ENCODE data around the gene NUDT16L1. TPM values are rescaled to one million over a fixed set of nuclear protein-coding genes. Genes with fewer than 3 reads are reported as not detected.
A peak's percentile ranks its signal among the peaks of the same experiment; 100 is the strongest.

Gene NUDT16L1
- total and polyA plus RNA-seq, 2 of the 4 experiments (the other 2 are of a cell fraction), result 22.9 to 44.3 TPM

- no peak overlapping the region for H2BK120ac ChIP-seq (ENCODE audit: low read depth, low read length)
- no peak overlapping the region for H2AK9ac ChIP-seq (replicated peaks; ENCODE audit: low read depth, low read length, poor library complexity)
- no peaks in the 10 kb centered on the region for H3K36me3 ChIP-seq (ENCODE audit: control insufficient read depth, insufficient read depth, low read length)
- H2BK20ac ChIP-seq (ENCODE audit: low read depth, low read length), result no peak overlapping the region
- no peak overlapping the region for H3K56ac ChIP-seq (ENCODE audit: extremely low read depth, insufficient read depth, low read length)
- 91% methylated on average over 3 of the region's 4 CpGs; no CpG with 5 or more reads in 1 of the 2 experiments for WGBS, 2 experiments (ENCODE audit: extremely low coverage in 2 of 2, insufficient read length in 1 of 2)
- no peak overlapping the region for H3K9ac ChIP-seq (ENCODE audit: low read depth, low read length)
- H3K9me1 ChIP-seq (ENCODE audit: insufficient read depth, low read length), result peaks cover 4% of the 10 kb centered on the region; the same call in 1 of the 2 replicates
- H3K4me2 ChIP-seq (ENCODE audit: low read depth, low read length), result no peak overlapping the region
- peaks cover 4% of the 10 kb centered on the region for H3K4me1 ChIP-seq (ENCODE audit: control insufficient read depth, insufficient read depth, low read length)
- H3K79me1 ChIP-seq (ENCODE audit: low read depth in 1 of 2, low read length in 2 of 2), result peaks cover 13 to 22% of the 10 kb centered on the region in 2 experiments
- H3K4ac ChIP-seq (ENCODE audit: low read depth, low read length), result no peak overlapping the region
- DNase-seq (no peak), ATAC-seq (ENCODE audit: low read depth) (no peak)
- H2AFZ ChIP-seq (replicated peaks; ENCODE audit: low read length, poor library complexity), result no peak overlapping the region
- ChIA-PET POLR2A (ENCODE audit: unreplicated experiment) (no interaction called here), CTCF (no interaction called here)
- H3K4me3 ChIP-seq (ENCODE audit: insufficient read depth, low read depth, low read length), result no peak overlapping the region
- in situ Hi-C loops (cut with MboI; ENCODE audit: low sequenced_read_pairs) (no loop called here), intact Hi-C loops (cut with micrococcal nuclease) (no loop called here), dilution Hi-C loops (cut with HindIII; ENCODE audit: low sequenced_read_pairs, unreplicated experiment) (no loop called here)
- H3K9me3 ChIP-seq (ENCODE audit: control insufficient read depth, insufficient read depth, low read length), result no peaks in the 10 kb centered on the region
- no peaks in the 10 kb centered on the region for H3K27me3 ChIP-seq (ENCODE audit: control insufficient read depth, insufficient read depth, low read length)
- TF ChIP-seq MAFK (IDR thresholded peaks at IDR 0.05; ENCODE audit: low read depth, low read length) (peak; percentile 52), POLR2A (IDR thresholded peaks at IDR 0.05; ENCODE audit: low read depth, low read length) (no peak)
- no peak overlapping the region for H3K27ac ChIP-seq (ENCODE audit: insufficient read depth, low read length)
- H2BK15ac ChIP-seq (ENCODE audit: low read depth, low read length), result no peak overlapping the region
- H3K14ac ChIP-seq (replicated peaks; ENCODE audit: low read depth, low read length), result no peak overlapping the region
- no peak overlapping the region for H4K8ac ChIP-seq (ENCODE audit: low read depth in 2 of 2, low read length in 2 of 2)
- H4K91ac ChIP-seq (ENCODE audit: insufficient read depth, low read depth, low read length), result no peak overlapping the region
- H2AK5ac ChIP-seq (ENCODE audit: low read depth, low read length), result no peak overlapping the region
- H2BK5ac ChIP-seq (ENCODE audit: low read depth, low read length, poor library complexity, severe bottlenecking), result no peak overlapping the region
- H3K23ac ChIP-seq (ENCODE audit: low read depth, low read length), result no peak overlapping the region
- BruUV-seq (replicated peaks), result no TSS peak
- H3K18ac ChIP-seq (ENCODE audit: low read depth, low read length), result no peak overlapping the region
- H4K20me1 ChIP-seq (ENCODE audit: insufficient read depth, low read length), result peaks cover 3% of the 10 kb centered on the region; the same call in 1 of the 2 replicates
- H4K5ac ChIP-seq (ENCODE audit: low read depth, low read length), result no peak overlapping the region
Observed at GRCh38 chr16:4736546-4736945, 43.2 kb downstream of the NUDT16L1 start.
